Frontal cortex (tissue), 4 donors: Measurements from ENCODE around the gene MRPS26. TPM values are rescaled to one million over a fixed set of nuclear protein-coding genes. Genes with fewer than 3 reads are reported as not detected.
A peak's percentile ranks its signal among the peaks of the same experiment; 100 is the strongest.
"Not testable (repeated sequence)": the region's sequence is repeated elsewhere in the genome, so short reads cannot be mapped to it uniquely, and the experiment has no call there.

ENCODE experiments used
- DNase-seq, 2 donors: peaks; one replicate each; pipeline ENCODE4 v3.0.0; 2012; ENCODE audit warnings: low spot score in 2 of 2
- FAIRE-seq: peaks from 2 replicates; lab custom pipeline; 2012; peaks lifted over from hg19 to GRCh38; lab: Jason Lieb, UNC
- total RNA-seq: library from RNA; depleted of rRNA; stranded (reverse); fragments of >200 nt; gene quantifications from one replicate; pipeline ENCODE4 v1.2.3, GENCODE V29; 2014
- donor health status: control.
- donor health status: control.
- donor health status: control.

MRPS26 gene
- 36.3 TPM for total RNA-seq

DNA sequence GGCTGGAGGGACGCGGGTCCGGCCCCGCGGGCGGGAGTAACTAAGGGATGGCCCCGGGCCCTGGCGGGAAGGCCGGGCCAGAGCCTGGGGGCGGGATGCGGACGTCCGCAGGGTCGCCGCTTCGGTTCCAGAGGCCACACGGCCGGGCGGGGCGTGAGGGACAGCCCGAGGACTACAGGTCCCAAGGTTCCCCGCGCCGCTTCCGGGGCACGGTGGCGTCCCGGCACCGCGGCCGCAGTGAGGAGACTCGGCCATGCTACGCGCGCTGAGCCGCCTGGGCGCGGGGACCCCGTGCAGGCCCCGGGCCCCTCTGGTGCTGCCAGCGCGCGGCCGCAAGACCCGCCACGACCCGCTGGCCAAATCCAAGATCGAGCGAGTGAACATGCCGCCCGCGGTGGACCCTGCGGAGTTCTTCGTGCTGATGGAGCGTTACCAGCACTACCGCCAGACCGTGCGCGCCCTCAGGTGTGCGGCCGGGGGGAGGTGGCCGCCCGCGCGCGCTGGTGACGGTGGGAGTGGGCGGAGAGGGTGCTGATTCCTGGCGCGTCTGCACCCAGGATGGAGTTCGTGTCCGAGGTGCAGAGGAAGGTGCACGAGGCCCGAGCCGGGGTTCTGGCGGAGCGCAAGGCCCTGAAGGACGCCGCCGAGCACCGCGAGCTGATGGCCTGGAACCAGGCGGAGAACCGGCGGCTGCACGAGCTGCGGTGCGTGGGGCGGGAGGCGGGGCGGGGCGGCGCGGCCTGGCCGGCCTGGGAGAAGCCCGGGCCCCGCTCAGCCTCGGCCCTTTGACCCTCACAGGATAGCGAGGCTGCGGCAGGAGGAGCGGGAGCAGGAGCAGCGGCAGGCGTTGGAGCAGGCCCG lies at the start of gene MRPS26:
Gene MRPS26, plus strand, starts transcription at position 237 of the 861 bp plus-strand sequence. Its CDS starts 17 bp downstream, at position 254.
- DNase-seq = peak; percentile 95 to 96
- no peak for FAIRE-seq

DNA sequence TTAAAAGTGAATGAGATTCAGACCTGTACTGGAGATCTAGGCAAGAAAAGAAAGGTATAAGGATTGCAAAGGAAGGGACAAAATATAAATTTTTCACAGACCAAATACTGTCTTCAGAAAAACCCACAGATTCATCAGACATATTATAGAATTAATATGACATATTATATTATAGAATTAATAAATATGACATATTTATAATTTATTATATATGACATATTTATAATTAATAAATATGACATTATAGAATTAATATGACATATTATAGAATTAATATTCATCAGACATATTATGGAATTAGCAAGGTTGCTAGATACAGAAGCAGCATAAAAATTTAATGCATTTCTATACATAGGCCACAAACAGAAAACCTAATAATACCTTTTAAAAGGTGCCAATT lies 47.1 kb upstream of the MRPS26 start:
- FAIRE-seq (peak; percentile 95), DNase-seq (no peak)

- DNase-seq (peak in 1 of 2 donors; percentile 52), FAIRE-seq (peak; percentile 97)
Observed at GRCh38 chr20:3000852-3001523, 44.9 kb upstream of the MRPS26 start.

- FAIRE-seq (no peak), DNase-seq (no peak)
Observed at GRCh38 chr20:3003416-3003815, 42.4 kb upstream of the MRPS26 start.

- FAIRE-seq (no peak), DNase-seq (no peak)
Observed at GRCh38 chr20:3010985-3011723, 34.7 kb upstream of the MRPS26 start.

DNA sequence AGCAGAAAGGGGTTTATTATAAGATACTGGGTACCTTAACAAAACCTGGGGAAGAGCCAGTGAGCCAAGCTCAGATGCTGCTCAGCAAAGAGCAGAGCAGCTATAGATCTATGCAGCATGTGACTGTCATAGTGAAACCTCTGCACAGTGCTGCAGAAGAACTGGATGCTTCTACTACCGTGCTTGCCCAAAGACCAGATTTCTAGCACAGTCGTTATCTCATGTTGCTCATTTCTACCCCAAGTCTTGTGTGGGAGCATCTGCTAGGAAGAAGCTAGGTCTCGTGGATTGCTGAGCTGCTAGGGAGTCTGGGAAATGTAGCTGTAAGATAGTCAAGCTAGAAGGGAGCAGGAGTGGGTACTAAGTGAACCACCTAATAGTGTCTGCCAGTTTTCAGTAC lies 34.1 kb upstream of the MRPS26 start:
- DNase-seq (no peak), FAIRE-seq (no peak)

DNA sequence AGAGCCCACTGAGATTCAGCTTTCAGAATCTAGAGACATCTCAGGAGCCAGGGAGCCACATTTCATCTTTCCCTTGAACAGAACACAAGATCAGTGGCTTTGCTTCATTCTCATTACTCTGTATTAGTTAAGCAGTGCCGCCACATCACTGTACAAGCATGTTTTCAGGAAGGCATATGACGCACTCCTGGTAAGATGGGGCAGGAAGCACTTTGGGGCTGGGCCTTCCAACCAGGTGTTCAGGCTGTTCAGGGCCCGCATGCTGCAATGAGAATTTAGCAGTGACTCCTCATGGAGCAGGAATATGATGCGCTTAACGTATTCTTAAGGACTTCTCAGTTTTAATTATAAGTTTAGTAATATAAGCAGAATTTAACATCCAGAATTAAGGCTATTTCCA lies 32.1 kb upstream of the MRPS26 start:
- DNase-seq (no peak), FAIRE-seq (no peak)

GRCh38 chr20:3014179-3014578 lies 31.7 kb upstream of the MRPS26 start:
- FAIRE-seq = no peak
- DNase-seq = no peak

DNA sequence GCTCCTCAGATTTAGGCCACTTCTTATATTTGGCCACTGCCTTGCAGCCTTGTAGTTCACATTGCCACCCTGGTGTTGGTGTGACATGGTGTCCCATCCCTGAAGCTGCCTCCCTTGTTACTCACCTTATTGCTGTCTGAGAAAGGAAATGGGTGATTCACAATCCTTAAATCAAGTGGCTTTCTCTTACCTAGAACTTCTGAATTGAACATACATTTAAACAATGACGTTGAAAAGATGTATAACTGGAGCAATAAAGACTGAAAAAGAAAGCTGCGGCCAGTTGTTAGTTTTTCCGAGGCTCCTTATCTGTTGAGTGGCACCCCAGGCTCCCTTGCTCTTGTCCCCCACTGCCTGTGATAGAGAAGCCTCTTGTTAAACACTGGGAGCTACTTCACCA lies 31.2 kb upstream of the MRPS26 start:
- no peak for DNase-seq
- FAIRE-seq = no peak

DNA sequence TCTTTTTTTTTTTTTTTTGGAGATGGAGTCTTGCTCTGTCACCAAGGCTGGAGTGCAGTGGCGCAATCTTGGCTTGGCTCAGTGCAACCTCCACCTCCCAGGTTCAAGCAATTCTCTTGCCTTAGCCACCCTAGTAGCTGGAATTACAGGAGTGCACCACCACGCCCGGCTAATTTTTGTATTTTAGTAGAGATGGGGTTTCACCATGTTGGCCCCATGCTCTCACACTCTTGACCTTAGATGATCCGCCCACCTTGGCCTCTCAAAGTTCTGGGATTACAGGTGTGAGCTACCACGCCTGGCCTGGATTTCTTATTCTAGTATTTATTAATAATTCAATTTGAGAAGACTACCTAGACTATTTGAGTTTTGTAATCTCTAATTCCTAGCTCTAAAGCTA lies 30.6 kb upstream of the MRPS26 start:
- not testable (repeated sequence) for FAIRE-seq

DNA sequence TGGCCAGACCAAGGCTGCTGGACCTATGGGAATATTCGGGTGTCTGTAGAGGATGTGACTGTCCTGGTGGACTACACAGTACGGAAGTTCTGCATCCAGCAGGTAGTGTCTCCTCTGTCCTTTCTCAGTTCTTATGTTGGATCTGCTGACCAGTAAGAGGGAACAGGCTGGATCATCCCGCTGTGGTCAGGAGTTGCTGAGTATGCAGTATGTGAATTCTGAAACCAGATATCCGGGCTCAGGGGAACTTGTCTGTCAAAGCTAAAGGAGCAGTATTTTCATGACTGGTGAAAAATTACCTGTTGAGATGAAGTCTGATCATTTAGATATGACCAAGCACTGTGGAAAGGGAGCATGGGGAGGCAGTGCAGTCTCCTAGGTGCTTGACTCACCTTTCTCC lies 24.5 kb upstream of the MRPS26 start:
- no peak for FAIRE-seq
- DNase-seq = no peak

More for the DNA sequence above, 30.6 kb upstream of the MRPS26 start:
- not testable (repeated sequence) for DNase-seq

DNA sequence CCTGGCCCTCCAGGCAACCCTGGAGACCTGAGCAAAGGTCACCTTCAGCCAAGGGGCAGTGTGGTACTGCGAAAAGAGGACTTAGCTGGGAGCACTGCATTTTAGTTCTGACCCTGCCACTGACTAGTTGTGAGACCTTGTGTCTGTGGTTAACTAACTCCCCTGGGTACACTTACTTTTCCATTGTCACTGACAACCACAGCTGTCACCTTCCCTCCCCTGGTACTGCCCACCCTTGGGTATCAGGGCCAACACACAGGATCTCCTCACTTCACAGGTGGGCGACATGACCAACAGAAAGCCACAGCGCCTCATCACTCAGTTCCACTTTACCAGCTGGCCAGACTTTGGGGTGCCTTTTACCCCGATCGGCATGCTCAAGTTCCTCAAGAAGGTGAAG lies 24.1 kb upstream of the MRPS26 start:
- FAIRE-seq (no peak), DNase-seq (no peak)

DNA sequence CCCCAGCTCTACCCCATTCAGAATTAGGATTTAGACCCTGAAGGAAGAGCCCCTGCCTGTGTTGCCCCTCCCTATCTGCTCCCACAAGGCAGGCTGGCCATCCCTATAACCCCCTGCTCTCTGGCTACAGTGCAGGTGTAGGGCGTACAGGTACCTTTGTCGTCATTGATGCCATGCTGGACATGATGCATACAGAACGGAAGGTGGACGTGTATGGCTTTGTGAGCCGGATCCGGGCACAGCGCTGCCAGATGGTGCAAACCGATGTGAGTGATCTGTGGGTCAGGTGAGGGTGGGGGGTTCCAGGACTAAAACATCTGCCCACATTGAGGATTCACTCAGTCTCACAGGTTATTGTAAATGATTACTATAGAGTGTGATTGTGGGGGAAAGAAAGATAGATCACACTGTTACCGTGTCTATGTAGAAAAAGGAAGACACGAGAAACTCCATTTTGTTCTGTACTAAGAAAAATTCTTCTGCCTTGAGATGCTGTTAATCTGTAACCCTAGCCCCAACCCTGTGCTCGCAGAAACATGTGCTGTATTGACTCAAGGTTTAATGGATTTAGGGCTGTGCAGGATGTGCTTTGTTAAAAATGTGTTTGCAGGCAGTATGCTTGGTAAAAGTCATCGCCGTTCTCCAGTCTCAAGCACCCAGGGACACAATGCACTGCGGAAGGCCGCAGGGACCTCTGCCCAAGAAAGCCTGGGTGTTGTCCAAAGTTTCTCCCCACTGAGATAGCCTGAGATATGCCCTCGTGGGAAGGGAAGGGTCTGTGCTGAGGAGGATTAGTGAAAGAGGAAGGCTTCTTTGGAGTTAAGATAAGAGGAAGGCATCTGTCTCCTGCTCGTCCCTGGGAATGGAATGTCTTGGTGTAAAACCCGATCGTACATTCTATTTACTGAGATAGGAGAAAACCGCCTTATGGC lies 23.0 kb upstream of the MRPS26 start:
- not testable (repeated sequence) for DNase-seq, FAIRE-seq

DNA sequence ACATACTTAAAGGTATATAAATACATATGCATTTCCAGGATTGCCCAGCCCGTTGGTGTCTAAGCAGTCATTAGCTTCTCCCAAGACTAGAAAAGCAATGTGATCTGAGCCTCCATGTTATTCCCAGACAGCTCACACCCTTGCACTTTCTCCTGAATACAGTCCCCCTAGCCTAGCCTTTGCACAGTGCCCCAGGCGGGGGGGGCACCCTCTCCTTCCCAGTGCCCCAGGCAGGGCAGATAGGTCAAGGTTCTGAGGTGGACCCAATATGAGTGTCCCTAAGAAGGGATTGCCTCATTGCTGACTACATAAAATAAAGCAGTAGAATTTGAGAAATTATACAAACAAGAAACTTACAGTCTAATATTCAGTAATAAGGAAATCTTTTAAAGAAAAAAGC lies 17.9 kb upstream of the MRPS26 start:
- FAIRE-seq = no peak
- no peak for DNase-seq

DNA sequence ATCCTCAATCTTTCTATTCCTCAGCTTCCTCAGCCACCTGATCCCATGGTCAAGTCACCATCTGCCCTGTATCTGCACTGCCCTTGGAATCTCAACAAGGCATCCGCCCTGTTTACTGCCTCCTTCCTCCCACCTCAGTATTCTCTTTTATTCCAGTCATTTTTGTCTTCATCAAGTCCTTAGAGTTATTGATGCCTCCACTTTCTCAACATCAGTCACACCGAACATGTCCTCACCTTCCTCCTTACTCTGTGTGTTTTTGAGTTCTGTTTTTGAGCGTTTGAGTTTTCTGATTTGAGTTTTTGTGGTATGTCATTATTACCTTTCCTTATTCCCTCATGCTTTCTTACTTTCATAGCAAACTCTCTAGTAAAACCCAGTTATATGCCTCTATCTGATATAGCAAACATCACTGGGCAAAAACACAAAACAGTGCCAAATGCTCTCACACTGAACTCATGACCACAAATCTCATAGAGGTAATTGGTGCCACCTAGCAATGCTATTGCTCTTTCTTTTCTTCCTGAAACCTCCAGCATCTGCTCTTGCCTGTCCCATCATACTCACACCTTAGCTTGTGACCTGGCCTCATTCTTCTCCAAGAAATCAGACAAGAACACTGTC lies 14.2 kb upstream of the MRPS26 start:
- no peak for FAIRE-seq
- no peak for DNase-seq

- no peak for FAIRE-seq
- no peak for DNase-seq
Observed at GRCh38 chr20:3032624-3033023, 13.2 kb upstream of the MRPS26 start.

GRCh38 chr20:3037654-3038053 lies 8.2 kb upstream of the MRPS26 start:
- no peak for FAIRE-seq

GRCh38 chr20:3038454-3038853 lies 7.4 kb upstream of the MRPS26 start:
- no peak for FAIRE-seq
- DNase-seq = no peak

More at GRCh38 chr20:3037654-3038053, 8.2 kb upstream of the MRPS26 start:
- DNase-seq = no peak

GRCh38 chr20:3039426-3039825 lies 6.4 kb upstream of the MRPS26 start:
- DNase-seq (no peak), FAIRE-seq (no peak)
